Measurements from ENCODE around the gene CCNJ.

GRCh38 chr10:96082748-96083147, 39.4 kb downstream of the CCNJ start:
- TF ChIP-seq CTCF (conservative IDR thresholded peaks at IDR 0.05; ENCODE audit: low read depth, low read length), result no peak
- TF ChIP-seq EZH2 (IDR thresholded peaks at IDR 0.05; ENCODE audit: low read length, unreplicated experiment), result no peak

Measured in PC-3 (cell line).